Measurements from ENCODE around the gene ANO2. TPM values are rescaled to one million over a fixed set of nuclear protein-coding genes. Genes with fewer than 3 reads are reported as not detected.

Gene ANO2
- total and polyA plus RNA-seq, 7 donors, result 1.3 to 9.3 (median 4.2) TPM

- H3K36me3 ChIP-seq (ENCODE audit: insufficient read depth in 1 of 2, low read depth in 1 of 2), result no peaks in the 10 kb centered on the region
- WGBS, 3 donors, result 61 to 62% (median 62%) methylated on average over 8 of the region's 8 CpGs
- ATAC-seq, result no peak
These were observed 1.0 kb downstream of the ANO2 start for GRCh38 chr12:5944053-5944452.

DNA sequence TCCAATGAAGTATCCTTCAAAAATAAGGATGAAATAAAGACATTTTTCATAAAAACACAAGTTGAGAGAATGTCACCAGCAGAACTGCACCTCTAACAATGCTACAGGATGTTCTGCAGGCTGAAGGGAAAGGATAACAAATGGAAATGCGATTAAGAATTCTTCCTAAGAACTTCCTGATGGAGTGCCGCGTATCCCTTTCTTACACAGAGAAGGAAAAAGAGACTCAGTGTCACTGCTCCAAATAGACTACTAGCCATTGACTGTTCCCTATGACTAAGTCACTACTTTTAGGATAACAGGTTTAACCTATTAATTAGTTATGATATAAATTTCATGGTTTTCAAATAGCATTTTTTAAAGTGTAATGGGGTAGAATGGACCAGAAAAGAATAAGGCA, 3.2 kb downstream of the ANO2 start:
- ATAC-seq (no peak), DNase-seq (no peak)
- H3K36me3 ChIP-seq (ENCODE audit: insufficient read depth in 1 of 2, low read depth in 1 of 2), result no peaks in the 10 kb centered on the region
- no peak for TF ChIP-seq CTCF (IDR thresholded peaks at IDR 0.05)
- peaks cover 0 to 63% (median 11%) of the 10 kb centered on the region in 3 donors for H3K27me3 ChIP-seq (ENCODE audit: insufficient read depth in 3 of 3, low read length in 2 of 3)
- H3K9me3 ChIP-seq, result no peaks in the 10 kb centered on the region
- intact Hi-C loops (cut with DNase I), result no loop called here
- no peaks in the 10 kb centered on the region for H3K4me1 ChIP-seq
- 68 to 82% (median 76%) methylated on average over 3 of the region's 3 CpGs for WGBS, 3 donors
- H3K27ac ChIP-seq, result no peak overlapping the region
- H3K4me3 ChIP-seq, result no peak overlapping the region

More at GRCh38 chr12:5944053-5944452, 1.0 kb downstream of the ANO2 start:
- no peaks in the 10 kb centered on the region for H3K4me1 ChIP-seq
- DNase-seq, result no peak
- H3K27me3 ChIP-seq (ENCODE audit: insufficient read depth in 3 of 3, low read length in 2 of 3), result peaks cover 0 to 51% (median 11%) of the 10 kb centered on the region in 3 donors
- no peak for TF ChIP-seq CTCF (IDR thresholded peaks at IDR 0.05)
- intact Hi-C loops (cut with DNase I), result no loop called here
- H3K4me3 ChIP-seq, result no peak overlapping the region
- H3K27ac ChIP-seq, result no peak overlapping the region
- no peaks in the 10 kb centered on the region for H3K9me3 ChIP-seq

DNA sequence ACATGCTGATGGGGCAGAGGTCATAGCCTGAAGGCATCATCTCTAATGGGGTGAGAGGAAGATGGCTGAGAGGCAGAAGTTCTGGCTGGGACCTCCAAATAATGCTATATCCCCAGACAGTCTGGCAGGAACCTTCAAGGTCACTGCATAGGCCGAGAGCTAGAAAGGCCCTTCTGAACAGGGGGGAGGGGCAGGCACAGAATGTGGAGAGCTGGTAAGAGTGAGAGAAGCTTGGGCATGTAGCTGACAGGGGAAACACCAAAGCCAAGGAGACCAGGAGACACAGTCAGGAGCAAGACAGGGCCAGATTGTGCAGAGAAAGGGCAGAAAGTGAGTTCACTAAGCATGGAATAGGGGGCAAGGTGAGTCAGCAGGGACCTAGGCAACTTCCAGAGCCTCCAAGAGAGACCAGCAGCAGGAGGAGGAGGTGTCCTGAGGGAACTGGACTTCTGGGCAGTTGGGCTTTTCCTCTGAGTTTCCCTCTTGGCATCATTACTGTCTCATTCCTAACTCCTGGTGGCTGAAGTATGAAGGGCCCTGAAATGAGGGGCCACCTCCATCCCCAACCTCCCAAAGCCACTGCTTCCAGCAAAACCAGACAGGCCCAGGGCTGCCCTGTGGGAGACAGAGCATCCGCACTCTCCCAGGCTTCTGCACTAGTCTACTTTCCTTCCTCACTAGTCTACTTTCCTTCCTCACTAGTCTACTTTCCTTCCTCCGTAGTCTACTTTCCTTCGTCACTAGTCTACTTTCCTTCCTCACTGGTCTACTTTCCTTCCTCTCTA, 17.1 kb downstream of the ANO2 start:
- H3K4me1 ChIP-seq, result no peaks in the 10 kb centered on the region
- peaks cover 0 to 5% (median 2%) of the 10 kb centered on the region in 3 donors for H3K27me3 ChIP-seq (ENCODE audit: insufficient read depth in 3 of 3, low read length in 2 of 3)
- H3K27ac ChIP-seq, result no peak overlapping the region
- no peak overlapping the region for H3K4me3 ChIP-seq
- no peak for TF ChIP-seq CTCF (IDR thresholded peaks at IDR 0.05)
- ATAC-seq (no peak), DNase-seq (no peak)
- no peaks in the 10 kb centered on the region for H3K9me3 ChIP-seq
- 65 to 79% (median 73%) methylated on average over 4 of the region's 4 CpGs for WGBS, 3 donors
- H3K36me3 ChIP-seq (ENCODE audit: insufficient read depth in 1 of 2, low read depth in 1 of 2), result no peaks in the 10 kb centered on the region
- intact Hi-C loops (cut with DNase I), result no loop called here

DNA sequence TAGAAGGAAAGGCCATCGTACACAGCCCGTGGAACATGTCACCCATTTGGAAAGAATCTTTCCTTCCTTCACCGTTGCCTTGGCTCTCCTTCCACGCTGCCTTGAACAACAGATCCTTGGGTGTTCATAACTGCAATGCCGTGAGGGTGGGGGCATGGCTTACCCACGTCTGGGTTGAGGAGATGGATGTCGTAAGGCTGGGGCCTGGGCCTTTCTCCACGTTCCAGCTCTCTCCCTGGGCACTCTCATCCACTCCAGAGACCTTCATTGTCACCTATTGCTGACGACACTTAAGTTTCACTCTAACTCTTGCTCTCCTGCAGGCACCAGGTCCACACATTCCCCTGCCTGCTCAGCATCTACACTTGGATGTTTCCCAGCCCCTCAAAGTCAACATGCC, 19.4 kb downstream of the ANO2 start:
- no peak for DNase-seq
- H3K4me1 ChIP-seq, result no peaks in the 10 kb centered on the region
- H3K27ac ChIP-seq, result no peak overlapping the region
- intact Hi-C loops (cut with DNase I), result no loop called here
- 78 to 81% (median 78%) methylated on average over 9 of the region's 9 CpGs for WGBS, 3 donors
- no peak overlapping the region for H3K4me3 ChIP-seq
- peaks cover 0 to 2% (median 0%) of the 10 kb centered on the region in 3 donors for H3K27me3 ChIP-seq (ENCODE audit: insufficient read depth in 3 of 3, low read length in 2 of 3)
- TF ChIP-seq CTCF (IDR thresholded peaks at IDR 0.05), result no peak
- no peaks in the 10 kb centered on the region for H3K36me3 ChIP-seq (ENCODE audit: insufficient read depth in 1 of 2, low read depth in 1 of 2)
- no peaks in the 10 kb centered on the region for H3K9me3 ChIP-seq
- ATAC-seq, result no peak

DNA sequence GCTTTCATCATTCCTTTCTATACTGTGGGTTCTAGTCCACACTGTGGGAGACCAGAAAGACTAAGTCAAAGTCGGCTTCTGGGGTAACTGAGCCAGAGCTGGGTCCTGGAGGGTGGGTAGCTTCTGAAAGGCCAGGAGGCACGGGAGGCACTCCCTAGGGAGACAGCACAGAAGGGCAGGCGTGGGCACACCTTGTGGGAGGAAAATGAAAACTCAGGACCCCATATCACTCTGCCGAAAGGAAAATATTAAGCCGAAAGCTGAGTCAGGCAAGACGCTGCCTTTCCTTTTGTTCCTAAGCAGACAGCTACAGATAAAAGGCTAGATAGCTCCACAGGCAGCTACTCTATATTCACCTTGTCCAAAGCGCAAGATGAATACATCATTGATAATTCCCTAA, 20.7 kb downstream of the ANO2 start:
- H3K36me3 ChIP-seq (ENCODE audit: insufficient read depth in 1 of 2, low read depth in 1 of 2), result no peaks in the 10 kb centered on the region
- DNase-seq, result no peak
- no peak overlapping the region for H3K27ac ChIP-seq
- H3K4me1 ChIP-seq, result no peaks in the 10 kb centered on the region
- intact Hi-C loops (cut with DNase I), result no loop called here
- ATAC-seq, result no peak
- no peak for TF ChIP-seq CTCF (IDR thresholded peaks at IDR 0.05)
- no peaks in the 10 kb centered on the region for H3K27me3 ChIP-seq (ENCODE audit: insufficient read depth in 3 of 3, low read length in 2 of 3)
- no peak overlapping the region for H3K4me3 ChIP-seq
- H3K9me3 ChIP-seq, result no peaks in the 10 kb centered on the region
- WGBS, 3 donors, result 67 to 74% (median 74%) methylated on average over 7 of the region's 7 CpGs
